Fibroblast of lung (primary cell): ENCODE results near the gene MYL6. TPM values are rescaled to one million over a fixed set of nuclear protein-coding genes. Genes with fewer than 3 reads are reported as not detected.
"Not testable (repeated sequence)": the region's sequence is repeated elsewhere in the genome, so short reads cannot be mapped to it uniquely, and the experiment has no call there.

Experiments
- DNase-seq, 2 donors: peaks; one replicate each; pipeline versions ENCODE4 v3.0.0 to v3.0.0-alpha.2; 2010; ENCODE audit warnings: low read depth in 2 of 2
- H2AFZ ChIP-seq: 2 replicates; pipeline ENCODE4 v1.5.1; 2012; ENCODE audit warnings: low read length, control low read depth, inconsistent platforms
- H3K27ac ChIP-seq: 2 replicates; pipeline ENCODE4 v1.5.1; 2011; ENCODE audit warnings: low read length, control low read depth; ENCODE audit not compliant: insufficient read depth
- H3K27me3 ChIP-seq: 2 replicates; pipeline ENCODE4 v1.5.1; 2011; ENCODE audit warnings: mild to moderate bottlenecking, low read length; ENCODE audit not compliant: control insufficient read depth, insufficient read depth
- H3K36me3 ChIP-seq: 2 replicates; pipeline ENCODE4 v1.5.1; 2011; ENCODE audit warnings: low read length; ENCODE audit not compliant: control insufficient read depth, insufficient read depth
- H3K4me1 ChIP-seq: 2 replicates; pipeline ENCODE4 v1.5.1; 2011; ENCODE audit warnings: low read length; ENCODE audit not compliant: control insufficient read depth, insufficient read depth; ENCODE audit errors: extremely low read depth
- H3K4me2 ChIP-seq: 2 replicates; pipeline ENCODE4 v1.5.1; 2011; ENCODE audit warnings: low read length, control low read depth; ENCODE audit not compliant: insufficient read depth; ENCODE audit errors: extremely low read depth
- H3K4me3 ChIP-seq, 4 experiments: fragments of 200-600 bp in 1 of 4; sonication (generic) in 1 of 4; replicated peaks in 1 of 4; 2 replicates each; pipeline ENCODE4 v1.5.1; 2011 to 2016; ENCODE audit warnings: low read length in 4 of 4, low read depth in 3 of 4, mild to moderate bottlenecking in 3 of 4, control low read depth in 2 of 4, inconsistent platforms in 1 of 4, mixed read lengths in 1 of 4; ENCODE audit not compliant: insufficient read depth in 1 of 4; ENCODE audit errors: control extremely low read depth in 1 of 4
- H3K79me2 ChIP-seq: 2 replicates; pipeline ENCODE4 v1.5.1; 2012; ENCODE audit warnings: mild to moderate bottlenecking, low read length, inconsistent platforms; ENCODE audit not compliant: control insufficient read depth, insufficient read depth
- H3K9ac ChIP-seq: 2 replicates; pipeline ENCODE4 v1.5.1; 2011; ENCODE audit warnings: mild to moderate bottlenecking, low read length, control low read depth; ENCODE audit not compliant: insufficient read depth
- H3K9me3 ChIP-seq: 2 replicates; pipeline ENCODE4 v1.5.1; 2012; ENCODE audit warnings: low read depth, low read length; ENCODE audit not compliant: control insufficient read depth, insufficient read depth
- H4K20me1 ChIP-seq: 2 replicates; pipeline ENCODE4 v1.5.1; 2011; ENCODE audit warnings: low read length; ENCODE audit not compliant: control insufficient read depth, insufficient read depth; ENCODE audit errors: extremely low read depth
- EZH2 ChIP-seq: IDR thresholded peaks from 2 replicates; pipeline ENCODE4 v1.5.1; 2012; ENCODE audit warnings: low read length, control low read depth, mild to moderate bottlenecking; ENCODE audit errors: missing control alignments
- polyA plus RNA-seq, 2 donors: library from polyadenylated mRNA; depleted of rRNA in 1 of 2; stranded (reverse) in 1 of 2; unstranded in 1 of 2; fragments of >200 nt; gene quantifications; 2 replicates each; pipeline ENCODE4 v1.2.1, GENCODE V29; 2011 to 2012; ENCODE audit warnings: missing spikeins in 1 of 2
- total RNA-seq: library from RNA; depleted of rRNA; stranded (reverse); fragments of >200 nt; gene quantifications from 2 replicates; pipeline ENCODE4 v1.2.1, GENCODE V29; 2014
- TF ChIP-seq, protein P1 (sequence below), 2 donors: IDR thresholded peaks in 1 of 2; conservative IDR thresholded peaks in 1 of 2; 1 replicate in 1 of 2; 2 replicates in 1 of 2; pipeline ENCODE4 v1.5.1; 2011 to 2012; ENCODE audit warnings: low read length in 2 of 2, control low read depth in 1 of 2, inconsistent platforms in 1 of 2, low read depth in 1 of 2, mild to moderate bottlenecking in 1 of 2

Gene MYL6
- total and polyA plus RNA-seq, 2 donors (not counting 1 experiment from before 2014, with no cell fraction given), result 1,517 to 7,941 TPM

DNA sequence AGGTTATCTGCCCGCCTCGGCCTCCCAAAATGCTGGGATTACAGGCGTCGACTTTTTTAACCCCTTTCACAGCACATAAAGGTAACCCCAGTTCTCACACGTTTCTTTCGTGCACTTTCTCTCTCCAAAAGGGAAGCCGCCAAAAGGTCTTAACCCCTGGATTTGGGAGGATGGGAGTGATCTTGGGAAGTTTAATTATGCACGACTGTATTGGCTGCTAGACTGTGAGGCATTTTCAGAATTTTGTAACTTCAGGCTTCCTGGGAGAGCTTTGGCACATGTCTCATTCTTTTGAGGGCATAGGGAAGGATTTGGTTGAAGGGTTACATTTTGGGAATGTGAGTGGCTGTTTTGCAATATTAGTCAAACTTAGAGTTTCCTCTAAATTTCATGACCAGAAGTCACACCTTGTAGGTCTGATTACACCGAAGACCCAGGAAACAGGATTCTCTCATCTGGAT is 32.6 kb downstream of the MYL6 start:
- Histone ChIP-seq H3K9ac (no peak overlapping the region), H2AFZ (peak overlapping the region; percentile 30), H3K4me1 (peaks cover 5% of the 10 kb centered on the region), H3K9me3 (no peaks in the 10 kb centered on the region), H4K20me1 (no peaks in the 10 kb centered on the region), H3K4me3 (peak overlapping the region in 2 of 4 experiments; percentile 90 to 91), H3K4me2 (peak overlapping the region; percentile 32), H3K36me3 (no peaks in the 10 kb centered on the region), H3K27ac (no peak overlapping the region), H3K79me2 (peaks cover 30% of the 10 kb centered on the region), H3K27me3 (no peaks in the 10 kb centered on the region)
- DNase-seq, result peak in 1 of 2 donors; percentile 21
- TF ChIP-seq, protein P1, sequence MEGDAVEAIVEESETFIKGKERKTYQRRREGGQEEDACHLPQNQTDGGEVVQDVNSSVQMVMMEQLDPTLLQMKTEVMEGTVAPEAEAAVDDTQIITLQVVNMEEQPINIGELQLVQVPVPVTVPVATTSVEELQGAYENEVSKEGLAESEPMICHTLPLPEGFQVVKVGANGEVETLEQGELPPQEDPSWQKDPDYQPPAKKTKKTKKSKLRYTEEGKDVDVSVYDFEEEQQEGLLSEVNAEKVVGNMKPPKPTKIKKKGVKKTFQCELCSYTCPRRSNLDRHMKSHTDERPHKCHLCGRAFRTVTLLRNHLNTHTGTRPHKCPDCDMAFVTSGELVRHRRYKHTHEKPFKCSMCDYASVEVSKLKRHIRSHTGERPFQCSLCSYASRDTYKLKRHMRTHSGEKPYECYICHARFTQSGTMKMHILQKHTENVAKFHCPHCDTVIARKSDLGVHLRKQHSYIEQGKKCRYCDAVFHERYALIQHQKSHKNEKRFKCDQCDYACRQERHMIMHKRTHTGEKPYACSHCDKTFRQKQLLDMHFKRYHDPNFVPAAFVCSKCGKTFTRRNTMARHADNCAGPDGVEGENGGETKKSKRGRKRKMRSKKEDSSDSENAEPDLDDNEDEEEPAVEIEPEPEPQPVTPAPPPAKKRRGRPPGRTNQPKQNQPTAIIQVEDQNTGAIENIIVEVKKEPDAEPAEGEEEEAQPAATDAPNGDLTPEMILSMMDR (conservative IDR thresholded peaks at IDR 0.05 in 1 of 2, IDR thresholded peaks at IDR 0.05 in 1 of 2; ENCODE audit: low read depth in 1 of 2, low read length in 2 of 2), result no peak
- no peak for TF ChIP-seq EZH2

DNA sequence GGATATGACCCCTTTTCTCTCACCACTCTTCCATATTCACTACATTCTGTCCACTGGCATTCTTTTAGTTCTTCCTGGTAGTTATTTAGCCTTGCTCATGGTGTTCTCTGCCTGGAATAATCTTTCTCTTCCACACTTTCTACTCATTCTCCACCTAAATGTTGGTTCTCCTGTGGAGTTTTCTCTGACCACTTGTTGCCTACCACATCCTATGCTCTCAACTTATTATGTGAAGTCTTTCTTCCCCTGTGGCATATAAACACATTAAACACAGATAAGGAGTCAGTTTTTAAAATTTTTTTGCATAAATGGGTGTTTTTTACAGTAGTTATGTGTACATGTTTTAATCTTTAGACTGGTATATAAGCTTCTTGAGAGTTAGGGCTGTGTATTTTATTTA is 34.4 kb downstream of the MYL6 start:
- Histone ChIP-seq H3K27me3 (no peaks in the 10 kb centered on the region), H3K36me3 (no peaks in the 10 kb centered on the region), H3K4me2 (no peak overlapping the region), H2AFZ (peak overlapping the region; percentile 13), H3K4me3 (no peak overlapping the region), H3K4me1 (peaks cover 4% of the 10 kb centered on the region), H3K9ac (no peak overlapping the region), H3K79me2 (peaks cover 15% of the 10 kb centered on the region), H4K20me1 (no peaks in the 10 kb centered on the region), H3K9me3 (no peaks in the 10 kb centered on the region), H3K27ac (no peak overlapping the region)
- TF ChIP-seq, protein P1 (conservative IDR thresholded peaks at IDR 0.05 in 1 of 2, IDR thresholded peaks at IDR 0.05 in 1 of 2; ENCODE audit: low read depth in 1 of 2, low read length in 2 of 2), result no peak
- TF ChIP-seq EZH2, result no peak
- DNase-seq, result no peak

DNA sequence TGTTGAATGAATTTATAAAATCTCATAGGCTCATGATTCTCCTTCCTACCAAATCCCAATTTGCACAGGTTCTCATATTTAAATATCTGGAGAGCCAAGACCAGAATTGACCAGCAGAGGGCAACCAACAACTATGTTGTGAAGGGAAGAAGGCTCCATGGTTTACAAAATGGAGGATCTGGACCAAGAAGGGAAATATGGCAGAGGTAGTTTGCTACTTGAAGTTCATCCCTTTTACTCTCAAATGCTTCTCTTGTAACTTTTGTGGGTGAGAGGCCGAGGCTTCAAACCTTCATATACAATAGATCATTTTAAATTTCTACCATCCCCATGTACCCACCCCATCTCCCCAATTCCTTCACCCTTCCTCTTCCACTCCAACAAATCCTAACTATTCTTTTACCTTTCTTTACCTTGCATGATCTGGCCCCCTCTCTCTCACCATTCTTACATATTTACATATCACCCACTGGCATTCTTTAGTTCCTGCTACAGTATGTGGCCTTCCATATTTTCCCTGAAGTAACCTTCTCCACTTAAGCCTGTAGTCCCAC is 34.9 kb downstream of the MYL6 start:
- H3K9ac ChIP-seq, result no peak overlapping the region
- peak; percentile 75 to 91 for DNase-seq

DNA sequence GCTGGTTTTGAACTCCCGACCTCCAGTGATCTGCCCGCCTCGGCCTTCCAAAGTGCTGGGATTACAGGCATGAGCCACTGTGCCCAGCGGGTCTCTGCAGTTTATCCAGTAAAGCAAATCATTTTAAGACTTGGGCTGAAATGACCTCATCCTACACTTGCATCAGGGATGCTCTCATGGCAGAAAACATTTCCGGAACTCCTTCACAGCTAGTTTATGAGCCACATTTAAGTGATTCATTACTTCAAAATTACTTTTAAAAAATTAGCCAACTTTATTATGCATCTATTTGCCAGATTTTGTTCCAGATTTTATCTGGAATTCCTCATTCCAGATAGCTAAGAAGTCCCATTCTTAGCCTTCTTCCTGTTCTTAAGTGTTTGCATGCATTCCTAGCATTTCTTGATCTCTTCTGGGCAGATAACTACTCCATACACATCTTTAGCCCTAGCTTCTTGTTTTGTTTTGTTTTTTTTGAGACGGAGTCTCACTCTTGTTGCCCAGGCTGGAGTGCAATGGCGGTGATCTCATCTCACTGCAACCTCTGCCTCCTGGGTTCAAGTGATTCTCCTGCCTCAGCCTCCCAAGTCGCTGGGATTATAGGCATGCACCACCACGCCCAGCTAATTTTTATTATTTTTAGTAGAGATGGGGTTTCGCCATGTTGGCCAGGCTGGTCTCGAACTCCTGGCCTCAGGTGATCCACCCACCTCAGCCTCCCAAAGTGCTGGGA is 38.8 kb downstream of the MYL6 start:
- not testable (repeated sequence) for H3K4me1 ChIP-seq, H3K9ac ChIP-seq, H3K4me2 ChIP-seq, H2AFZ ChIP-seq, H3K4me3 ChIP-seq, H3K27me3 ChIP-seq, H3K36me3 ChIP-seq, H3K9me3 ChIP-seq, H3K79me2 ChIP-seq, H4K20me1 ChIP-seq
- H3K27ac ChIP-seq, result peak overlapping the region; percentile 61
- peak; percentile 64 to 97 for DNase-seq

More for the DNA sequence above, 34.9 kb downstream of the MYL6 start:
- Histone ChIP-seq H3K27me3 (no peaks in the 10 kb centered on the region), H3K4me3 (no peak overlapping the region), H4K20me1 (no peaks in the 10 kb centered on the region), H2AFZ (peak overlapping the region; percentile 85), H3K79me2 (peaks cover 10% of the 10 kb centered on the region), H3K4me2 (no peak overlapping the region), H3K36me3 (no peaks in the 10 kb centered on the region), H3K4me1 (peaks cover 4% of the 10 kb centered on the region), H3K9me3 (no peaks in the 10 kb centered on the region), H3K27ac (no peak overlapping the region)
- no peak for TF ChIP-seq EZH2
- TF ChIP-seq, protein P1 (conservative IDR thresholded peaks at IDR 0.05 in 1 of 2, IDR thresholded peaks at IDR 0.05 in 1 of 2; ENCODE audit: low read depth in 1 of 2, low read length in 2 of 2), result peak; percentile 82 to 86
